ENCODE data around the gene RPE65.

- TF ChIP-seq EZH2 (IDR thresholded peaks at IDR 0.05; ENCODE audit: low read length, missing control alignments) (no peak), CTCF (conservative IDR thresholded peaks at IDR 0.05 in 1 of 2, IDR thresholded peaks at IDR 0.05 in 1 of 2; ENCODE audit: low read depth in 1 of 2, low read length in 2 of 2) (no peak)
Measured at GRCh38 chr1:68379085-68379478, 70.7 kb downstream of the RPE65 start.

Data from fibroblast of lung (primary cell).